Measurements from ENCODE around the gene SLC4A5. TPM values are rescaled to one million over a fixed set of nuclear protein-coding genes. Genes with fewer than 3 reads are reported as not detected.

The SLC4A5 gene
- total RNA-seq, 4 donors from 2014 or later: 0.62 to 2.3 (median 1.2) TPM

- WGBS, 2 donors: 0% methylated on average over 17 to 20 of the region's 84 CpGs
- H3K9me3 ChIP-seq: no peaks in the 10 kb centered on the region
- H3K27ac ChIP-seq: peak within 1 kb of the TSS; percentile 96 to 99 (median 98)
- H3K4me3 ChIP-seq: peak within 1 kb of the TSS; percentile 79 to 100 (median 94)
- DNase-seq: peak; percentile 85
- peak in 3 of 4 donors; percentile 73 to 96 (median 91) for TF ChIP-seq POLR2A (IDR thresholded peaks at IDR 0.05)
- TF ChIP-seq, protein P1, sequence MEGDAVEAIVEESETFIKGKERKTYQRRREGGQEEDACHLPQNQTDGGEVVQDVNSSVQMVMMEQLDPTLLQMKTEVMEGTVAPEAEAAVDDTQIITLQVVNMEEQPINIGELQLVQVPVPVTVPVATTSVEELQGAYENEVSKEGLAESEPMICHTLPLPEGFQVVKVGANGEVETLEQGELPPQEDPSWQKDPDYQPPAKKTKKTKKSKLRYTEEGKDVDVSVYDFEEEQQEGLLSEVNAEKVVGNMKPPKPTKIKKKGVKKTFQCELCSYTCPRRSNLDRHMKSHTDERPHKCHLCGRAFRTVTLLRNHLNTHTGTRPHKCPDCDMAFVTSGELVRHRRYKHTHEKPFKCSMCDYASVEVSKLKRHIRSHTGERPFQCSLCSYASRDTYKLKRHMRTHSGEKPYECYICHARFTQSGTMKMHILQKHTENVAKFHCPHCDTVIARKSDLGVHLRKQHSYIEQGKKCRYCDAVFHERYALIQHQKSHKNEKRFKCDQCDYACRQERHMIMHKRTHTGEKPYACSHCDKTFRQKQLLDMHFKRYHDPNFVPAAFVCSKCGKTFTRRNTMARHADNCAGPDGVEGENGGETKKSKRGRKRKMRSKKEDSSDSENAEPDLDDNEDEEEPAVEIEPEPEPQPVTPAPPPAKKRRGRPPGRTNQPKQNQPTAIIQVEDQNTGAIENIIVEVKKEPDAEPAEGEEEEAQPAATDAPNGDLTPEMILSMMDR (IDR thresholded peaks at IDR 0.05): peak in 1 of 6 experiments; percentile 41
- peaks cover 14 to 52% (median 38%) of the 10 kb centered on the region in 3 donors for H3K4me1 ChIP-seq
- no peaks in the 10 kb centered on the region for H3K36me3 ChIP-seq
- intact Hi-C loops (cut with DNase I): no loop called here
- no peaks in the 10 kb centered on the region for H3K27me3 ChIP-seq
Observed at GRCh38 chr2:74178211-74179062, 164.8 kb downstream of the SLC4A5 start, which contains the start of gene MOB1A. MOB1A (minus strand) TSS chr2:74178879; CDS start chr2:74178674, 205 bp downstream.

DNA sequence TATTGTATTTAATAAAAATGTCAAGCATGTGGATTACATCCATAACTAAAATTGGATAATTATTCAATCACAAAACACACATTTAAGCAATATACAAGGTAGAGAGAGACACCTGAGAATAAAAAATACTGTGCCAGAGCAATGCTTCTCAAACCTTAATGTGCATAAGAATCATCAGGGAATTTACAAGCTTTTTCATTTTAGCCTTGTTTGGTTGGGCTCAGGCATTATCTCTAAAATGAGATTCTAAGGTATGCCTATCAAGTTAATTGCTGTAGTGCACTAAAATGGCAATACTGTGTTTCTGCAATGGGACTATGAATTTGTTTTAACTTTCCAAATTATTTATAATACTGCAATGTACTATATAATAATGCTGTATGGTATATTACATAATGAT is 165.5 kb downstream of the SLC4A5 start:
- H3K27me3 ChIP-seq: no peaks in the 10 kb centered on the region
- peaks cover 14 to 56% (median 41%) of the 10 kb centered on the region in 3 donors for H3K4me1 ChIP-seq
- H3K4me3 ChIP-seq: peak overlapping the region; percentile 79 to 100 (median 94)
- intact Hi-C loops (cut with DNase I): no loop called here
- peak overlapping the region; percentile 96 to 99 (median 98) for H3K27ac ChIP-seq
- TF ChIP-seq POLR2A (IDR thresholded peaks at IDR 0.05): no peak
- TF ChIP-seq, protein P1 (IDR thresholded peaks at IDR 0.05): no peak
- H3K36me3 ChIP-seq: no peaks in the 10 kb centered on the region
- no peak for DNase-seq
- no peaks in the 10 kb centered on the region for H3K9me3 ChIP-seq

- Histone ChIP-seq H3K4me3 (no peak overlapping the region), H3K27me3 (no peaks in the 10 kb centered on the region), H3K4me1 (peaks cover 14 to 57% (median 43%) of the 10 kb centered on the region in 3 donors), H3K36me3 (peaks cover 0 to 27% (median 10%) of the 10 kb centered on the region in 3 donors), H3K9me3 (no peaks in the 10 kb centered on the region), H3K27ac (no peak overlapping the region)
- intact Hi-C loops (cut with DNase I): no loop called here
- 79 to 100% methylated on average over 1 of the region's 1 CpG for WGBS, 2 donors
- DNase-seq: no peak
- no peak for TF ChIP-seq POLR2A (IDR thresholded peaks at IDR 0.05)
- TF ChIP-seq, protein P1 (IDR thresholded peaks at IDR 0.05): no peak
Observed at GRCh38 chr2:74174909-74175308, 168.3 kb downstream of the SLC4A5 start.

- H3K4me1 ChIP-seq: peaks cover 0 to 5% (median 5%) of the 10 kb centered on the region in 3 donors
- H3K27me3 ChIP-seq: no peaks in the 10 kb centered on the region
- WGBS, 2 donors: 60 to 66% methylated on average over 2 of the region's 2 CpGs
- no peak for TF ChIP-seq POLR2A (IDR thresholded peaks at IDR 0.05)
- TF ChIP-seq, protein P1 (IDR thresholded peaks at IDR 0.05): no peak
- no peak overlapping the region for H3K27ac ChIP-seq
- peaks cover 0 to 5% (median 0%) of the 10 kb centered on the region in 3 donors for H3K9me3 ChIP-seq
- H3K36me3 ChIP-seq: peaks cover 4 to 89% (median 39%) of the 10 kb centered on the region in 3 donors
- intact Hi-C loops (cut with DNase I): no loop called here
- DNase-seq: no peak
- H3K4me3 ChIP-seq: no peak overlapping the region
Observed at GRCh38 chr2:74168739-74169138, 174.5 kb downstream of the SLC4A5 start.

Small RNA genes within 50 kb of the gene (small RNA-seq; reads per million reads assigned to genes)
- 0 reads per million in 4 donors for gene RNU6-542P
- 0 reads per million in 4 donors for gene TAF13P2

Other genes with a start within 250 kb of the SLC4A5 start
- 10 to 100 TPM; 27.1 to 69.3 (median 40.8) TPM for gene BOLA3, start 195.5 kb downstream of the SLC4A5 start, total RNA-seq
- 100 to 1,000 TPM in 3 of 4 donors, 10 to 100 TPM in 1; 87.9 to 125 (median 102) TPM for gene MOB1A, start 164.5 kb downstream of the SLC4A5 start, total RNA-seq
- 10 to 100 TPM; 19.1 to 55.4 (median 39.0) TPM for gene MTHFD2, start 144.8 kb downstream of the SLC4A5 start, total RNA-seq
- gene DCTN1, start 36.9 kb upstream of the SLC4A5 start, total RNA-seq: 10 to 100 TPM; 67.1 to 80.1 (median 75.0) TPM
- gene C2orf81, start 78.2 kb upstream of the SLC4A5 start, total RNA-seq: under 1 TPM; 0.22 to 0.76 (median 0.59) TPM
- 1 to 10 TPM; 3.1 to 9.1 (median 6.0) TPM for gene WDR54, start 78.3 kb upstream of the SLC4A5 start, total RNA-seq
- gene RTKN, start 98.5 kb upstream of the SLC4A5 start, total RNA-seq: 10 to 100 TPM; 20.2 to 37.8 (median 27.9) TPM
- 10 to 100 TPM in 3 of 4 donors, 1 to 10 TPM in 1; 5.4 to 41.9 (median 20.3) TPM for gene INO80B, start 111.7 kb upstream of the SLC4A5 start, total RNA-seq
- 10 to 100 TPM; 14.2 to 34.1 (median 25.3) TPM for gene WBP1, start 115.0 kb upstream of the SLC4A5 start, total RNA-seq
- 10 to 100 TPM; 29.3 to 37.4 (median 33.9) TPM for gene MOGS, start 122.0 kb upstream of the SLC4A5 start, total RNA-seq
- gene MRPL53, start 129.3 kb upstream of the SLC4A5 start, total RNA-seq: 10 to 100 TPM; 10.7 to 25.2 (median 22.1) TPM
- gene CCDC142, start 139.6 kb upstream of the SLC4A5 start, total RNA-seq: 10 to 100 TPM in 2 of 4 donors, 1 to 10 TPM in 2; 6.5 to 24.6 (median 14.5) TPM
- gene TTC31, start 139.7 kb upstream of the SLC4A5 start, total RNA-seq: 10 to 100 TPM; 11.2 to 27.7 (median 17.5) TPM
- under 1 TPM in 2 of 4 donors, not detected in 2; 0.38 to 0.57 TPM for gene LBX2, start 156.2 kb upstream of the SLC4A5 start, total RNA-seq
- 10 to 100 TPM in 3 of 4 donors, 1 to 10 TPM in 1; 4.4 to 16.2 (median 14.7) TPM for gene PCGF1, start 164.3 kb upstream of the SLC4A5 start, total RNA-seq
- gene TLX2, start 171.0 kb upstream of the SLC4A5 start, total RNA-seq: not detected
- gene DQX1, start 182.8 kb upstream of the SLC4A5 start, total RNA-seq: 10 to 100 TPM in 1 of 4 donors, 1 to 10 TPM in 3; 3.8 to 13.3 (median 5.7) TPM
- 100 to 1,000 TPM in 2 of 4 donors, 10 to 100 TPM in 2; 79.9 to 142 (median 105) TPM for gene AUP1, start 186.3 kb upstream of the SLC4A5 start, total RNA-seq
- 10 to 100 TPM; 16.9 to 25.8 (median 22.0) TPM for gene HTRA2, start 186.5 kb upstream of the SLC4A5 start, total RNA-seq
- gene LOXL3, start 210.5 kb upstream of the SLC4A5 start, total RNA-seq: 1 to 10 TPM in 2 of 4 donors, under 1 TPM in 1, not detected in 1; 0.48 to 4.3 (median 3.2) TPM
- 1 to 10 TPM in 2 of 4 donors, under 1 TPM in 1, not detected in 1; 0.88 to 6.7 (median 3.0) TPM for gene DOK1, start 211.3 kb upstream of the SLC4A5 start, total RNA-seq

All from esophagus squamous epithelium (tissue), 5 donors.